ENCODE results near the gene KLK11.

Gene KLK11

GRCh38 chr19:51030631-51031030 is 4.2 kb upstream of the KLK11 start:
- no peaks in the 10 kb centered on the region for H3K27me3 ChIP-seq (replicated peaks; ENCODE audit: control insufficient read depth, insufficient read depth, low read length, poor library complexity, severe bottlenecking)
- no peak overlapping the region for H3K4me3 ChIP-seq (ENCODE audit: insufficient read depth, low read depth, low read length, poor library complexity, severe bottlenecking)

GRCh38 chr19:51029718-51030117 is 3.3 kb upstream of the KLK11 start:
- H3K36me3 ChIP-seq (ENCODE audit: control insufficient read depth, insufficient read depth, low read length) = no peaks in the 10 kb centered on the region
- no peaks in the 10 kb centered on the region for H3K4me1 ChIP-seq (ENCODE audit: control insufficient read depth, insufficient read depth, low read length, poor library complexity, severe bottlenecking)
- no peak overlapping the region for H3K27ac ChIP-seq (ENCODE audit: insufficient read depth, low read length, poor library complexity, severe bottlenecking)
- H3K9me3 ChIP-seq (ENCODE audit: control insufficient read depth, low read length) = no peaks in the 10 kb centered on the region
- DNase-seq = no peak
- H3K4me3 ChIP-seq (ENCODE audit: insufficient read depth, low read depth, low read length, poor library complexity, severe bottlenecking) = no peak overlapping the region
- peaks cover 2% of the 10 kb centered on the region for H3K27me3 ChIP-seq (replicated peaks; ENCODE audit: control insufficient read depth, insufficient read depth, low read length, poor library complexity, severe bottlenecking)

More at GRCh38 chr19:51030631-51031030, 4.2 kb upstream of the KLK11 start:
- Histone ChIP-seq H3K9me3 (ENCODE audit: control insufficient read depth, low read length) (no peaks in the 10 kb centered on the region), H3K4me1 (ENCODE audit: control insufficient read depth, insufficient read depth, low read length, poor library complexity, severe bottlenecking) (no peaks in the 10 kb centered on the region), H3K27ac (ENCODE audit: insufficient read depth, low read length, poor library complexity, severe bottlenecking) (no peak overlapping the region), H3K36me3 (ENCODE audit: control insufficient read depth, insufficient read depth, low read length) (no peaks in the 10 kb centered on the region)
- DNase-seq = no peak

- H3K27me3 ChIP-seq (replicated peaks; ENCODE audit: control insufficient read depth, insufficient read depth, low read length, poor library complexity, severe bottlenecking) = peaks cover 2% of the 10 kb centered on the region
- DNase-seq = no peak
- no peaks in the 10 kb centered on the region for H3K36me3 ChIP-seq (ENCODE audit: control insufficient read depth, insufficient read depth, low read length)
- H3K4me3 ChIP-seq (ENCODE audit: insufficient read depth, low read depth, low read length, poor library complexity, severe bottlenecking) = no peak overlapping the region
- no peaks in the 10 kb centered on the region for H3K9me3 ChIP-seq (ENCODE audit: control insufficient read depth, low read length)
- H3K4me1 ChIP-seq (ENCODE audit: control insufficient read depth, insufficient read depth, low read length, poor library complexity, severe bottlenecking) = no peaks in the 10 kb centered on the region
- H3K27ac ChIP-seq (ENCODE audit: insufficient read depth, low read length, poor library complexity, severe bottlenecking) = no peak overlapping the region
Observed at GRCh38 chr19:51027873-51028272, 1.5 kb upstream of the KLK11 start.

GRCh38 chr19:51027126-51027806 is 850 bp upstream of the KLK11 start:
- no peak for DNase-seq
- no peak overlapping the region for H3K4me3 ChIP-seq (ENCODE audit: insufficient read depth, low read depth, low read length, poor library complexity, severe bottlenecking)
- no peaks in the 10 kb centered on the region for H3K4me1 ChIP-seq (ENCODE audit: control insufficient read depth, insufficient read depth, low read length, poor library complexity, severe bottlenecking)
- H3K36me3 ChIP-seq (ENCODE audit: control insufficient read depth, insufficient read depth, low read length) = no peaks in the 10 kb centered on the region
- H3K27me3 ChIP-seq (replicated peaks; ENCODE audit: control insufficient read depth, insufficient read depth, low read length, poor library complexity, severe bottlenecking) = peaks cover 2% of the 10 kb centered on the region
- H3K9me3 ChIP-seq (ENCODE audit: control insufficient read depth, low read length) = no peaks in the 10 kb centered on the region
- no peak overlapping the region for H3K27ac ChIP-seq (ENCODE audit: insufficient read depth, low read length, poor library complexity, severe bottlenecking)

GRCh38 chr19:51025809-51026553 is 435 bp downstream of the KLK11 start:
- no peaks in the 10 kb centered on the region for H3K9me3 ChIP-seq (ENCODE audit: control insufficient read depth, low read length)
- H3K27ac ChIP-seq (ENCODE audit: insufficient read depth, low read length, poor library complexity, severe bottlenecking) = no peak overlapping the region
- H3K4me3 ChIP-seq (ENCODE audit: insufficient read depth, low read depth, low read length, poor library complexity, severe bottlenecking) = no peak overlapping the region
- DNase-seq = no peak
- no peaks in the 10 kb centered on the region for H3K36me3 ChIP-seq (ENCODE audit: control insufficient read depth, insufficient read depth, low read length)
- H3K4me1 ChIP-seq (ENCODE audit: control insufficient read depth, insufficient read depth, low read length, poor library complexity, severe bottlenecking) = no peaks in the 10 kb centered on the region
- H3K27me3 ChIP-seq (replicated peaks; ENCODE audit: control insufficient read depth, insufficient read depth, low read length, poor library complexity, severe bottlenecking) = peaks cover 2% of the 10 kb centered on the region

DNA sequence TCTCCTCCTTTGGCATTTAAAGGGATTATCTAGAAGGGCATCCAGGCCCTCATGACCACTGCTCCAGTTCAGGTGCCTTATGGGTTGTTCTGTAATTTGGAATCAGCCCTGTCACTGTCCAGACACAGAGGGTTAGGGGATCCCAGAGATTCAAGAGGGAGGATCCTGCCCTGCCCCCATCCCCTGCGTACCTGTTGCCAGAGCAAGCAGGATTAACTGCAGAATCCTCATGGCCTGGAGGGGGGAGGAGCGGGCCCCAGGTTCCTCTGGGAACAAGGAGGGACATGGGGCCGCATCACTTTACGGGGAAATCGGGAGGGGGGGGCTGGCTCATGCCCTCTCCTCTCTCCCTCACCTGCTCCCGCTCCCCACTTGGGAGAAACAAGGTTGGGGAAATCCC is 1.0 kb downstream of the KLK11 start:
- DNase-seq = no peak
- Histone ChIP-seq H3K4me1 (ENCODE audit: control insufficient read depth, insufficient read depth, low read length, poor library complexity, severe bottlenecking) (no peaks in the 10 kb centered on the region), H3K27me3 (replicated peaks; ENCODE audit: control insufficient read depth, insufficient read depth, low read length, poor library complexity, severe bottlenecking) (peaks cover 2% of the 10 kb centered on the region), H3K36me3 (ENCODE audit: control insufficient read depth, insufficient read depth, low read length) (no peaks in the 10 kb centered on the region), H3K9me3 (ENCODE audit: control insufficient read depth, low read length) (no peaks in the 10 kb centered on the region), H3K27ac (ENCODE audit: insufficient read depth, low read length, poor library complexity, severe bottlenecking) (no peak overlapping the region), H3K4me3 (ENCODE audit: insufficient read depth, low read depth, low read length, poor library complexity, severe bottlenecking) (no peak overlapping the region)

DNA sequence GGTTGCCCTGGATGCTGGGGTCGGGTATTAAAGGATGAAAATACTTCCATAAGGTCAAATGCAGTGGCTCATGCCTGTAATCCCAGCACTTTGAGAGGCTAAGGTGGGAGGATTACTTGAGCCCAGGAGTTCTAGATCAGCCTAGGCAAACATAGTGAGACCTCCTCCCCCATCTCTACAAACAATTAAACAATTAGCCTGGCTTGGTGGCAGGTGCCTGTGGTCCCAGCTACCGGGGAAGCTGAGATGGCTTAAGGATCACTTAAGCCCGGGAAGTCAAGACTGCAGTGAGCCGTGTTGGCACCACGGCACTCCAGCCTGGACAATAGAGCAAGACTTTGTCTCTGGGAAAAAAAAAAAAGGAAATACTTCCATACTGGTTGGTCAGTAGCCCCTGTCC is 1.5 kb downstream of the KLK11 start:
- Histone ChIP-seq H3K36me3 (ENCODE audit: control insufficient read depth, insufficient read depth, low read length) (no peaks in the 10 kb centered on the region), H3K4me3 (ENCODE audit: insufficient read depth, low read depth, low read length, poor library complexity, severe bottlenecking) (no peak overlapping the region), H3K4me1 (ENCODE audit: control insufficient read depth, insufficient read depth, low read length, poor library complexity, severe bottlenecking) (no peaks in the 10 kb centered on the region), H3K27me3 (replicated peaks; ENCODE audit: control insufficient read depth, insufficient read depth, low read length, poor library complexity, severe bottlenecking) (peaks cover 5% of the 10 kb centered on the region), H3K9me3 (ENCODE audit: control insufficient read depth, low read length) (no peaks in the 10 kb centered on the region), H3K27ac (ENCODE audit: insufficient read depth, low read length, poor library complexity, severe bottlenecking) (no peak overlapping the region)
- DNase-seq = no peak

- Histone ChIP-seq H3K4me1 (ENCODE audit: control insufficient read depth, insufficient read depth, low read length, poor library complexity, severe bottlenecking) (peaks cover 4% of the 10 kb centered on the region), H3K36me3 (ENCODE audit: control insufficient read depth, insufficient read depth, low read length) (no peaks in the 10 kb centered on the region), H3K27ac (ENCODE audit: insufficient read depth, low read length, poor library complexity, severe bottlenecking) (no peak overlapping the region), H3K9me3 (ENCODE audit: control insufficient read depth, low read length) (no peaks in the 10 kb centered on the region), H3K27me3 (replicated peaks; ENCODE audit: control insufficient read depth, insufficient read depth, low read length, poor library complexity, severe bottlenecking) (peaks cover 15% of the 10 kb centered on the region), H3K4me3 (ENCODE audit: insufficient read depth, low read depth, low read length, poor library complexity, severe bottlenecking) (no peak overlapping the region)
- no peak for DNase-seq
Observed at GRCh38 chr19:51023946-51024345, 2.5 kb downstream of the KLK11 start.

GRCh38 chr19:51022526-51022925 is 3.9 kb downstream of the KLK11 start:
- Histone ChIP-seq H3K27me3 (replicated peaks; ENCODE audit: control insufficient read depth, insufficient read depth, low read length, poor library complexity, severe bottlenecking) (peaks cover 20% of the 10 kb centered on the region), H3K4me1 (ENCODE audit: control insufficient read depth, insufficient read depth, low read length, poor library complexity, severe bottlenecking) (peaks cover 6% of the 10 kb centered on the region), H3K9me3 (ENCODE audit: control insufficient read depth, low read length) (no peaks in the 10 kb centered on the region), H3K36me3 (ENCODE audit: control insufficient read depth, insufficient read depth, low read length) (no peaks in the 10 kb centered on the region), H3K27ac (ENCODE audit: insufficient read depth, low read length, poor library complexity, severe bottlenecking) (no peak overlapping the region), H3K4me3 (ENCODE audit: insufficient read depth, low read depth, low read length, poor library complexity, severe bottlenecking) (no peak overlapping the region)
- DNase-seq = no peak

GRCh38 chr19:51020988-51021651 is 5.3 kb downstream of the KLK11 start:
- H3K27ac ChIP-seq (ENCODE audit: insufficient read depth, low read length, poor library complexity, severe bottlenecking) = no peak overlapping the region
- H3K4me3 ChIP-seq (ENCODE audit: insufficient read depth, low read depth, low read length, poor library complexity, severe bottlenecking) = no peak overlapping the region
- no peaks in the 10 kb centered on the region for H3K9me3 ChIP-seq (ENCODE audit: control insufficient read depth, low read length)
- DNase-seq = no peak
- H3K4me1 ChIP-seq (ENCODE audit: control insufficient read depth, insufficient read depth, low read length, poor library complexity, severe bottlenecking) = peaks cover 10% of the 10 kb centered on the region
- H3K36me3 ChIP-seq (ENCODE audit: control insufficient read depth, insufficient read depth, low read length) = no peaks in the 10 kb centered on the region
- H3K27me3 ChIP-seq (replicated peaks; ENCODE audit: control insufficient read depth, insufficient read depth, low read length, poor library complexity, severe bottlenecking) = peaks cover 27% of the 10 kb centered on the region

Measured in effector memory CD4-positive, alpha-beta T cell (primary cell).